HG02588 (cell line): Measurements from ENCODE around the gene ATOH8.

ENCODE experiments used
- ATAC-seq: cut with Tn5 transposase; IDR thresholded peaks from one replicate; pipeline ENCODE4 v1.9.1; 2021; ENCODE audit warnings: mild to moderate bottlenecking, moderate library complexity; ENCODE audit not compliant: unreplicated experiment

ATOH8 gene

GRCh38 chr2:85784474-85784986 lies 30.7 kb downstream of the ATOH8 start:
- ATAC-seq: no peak

DNA sequence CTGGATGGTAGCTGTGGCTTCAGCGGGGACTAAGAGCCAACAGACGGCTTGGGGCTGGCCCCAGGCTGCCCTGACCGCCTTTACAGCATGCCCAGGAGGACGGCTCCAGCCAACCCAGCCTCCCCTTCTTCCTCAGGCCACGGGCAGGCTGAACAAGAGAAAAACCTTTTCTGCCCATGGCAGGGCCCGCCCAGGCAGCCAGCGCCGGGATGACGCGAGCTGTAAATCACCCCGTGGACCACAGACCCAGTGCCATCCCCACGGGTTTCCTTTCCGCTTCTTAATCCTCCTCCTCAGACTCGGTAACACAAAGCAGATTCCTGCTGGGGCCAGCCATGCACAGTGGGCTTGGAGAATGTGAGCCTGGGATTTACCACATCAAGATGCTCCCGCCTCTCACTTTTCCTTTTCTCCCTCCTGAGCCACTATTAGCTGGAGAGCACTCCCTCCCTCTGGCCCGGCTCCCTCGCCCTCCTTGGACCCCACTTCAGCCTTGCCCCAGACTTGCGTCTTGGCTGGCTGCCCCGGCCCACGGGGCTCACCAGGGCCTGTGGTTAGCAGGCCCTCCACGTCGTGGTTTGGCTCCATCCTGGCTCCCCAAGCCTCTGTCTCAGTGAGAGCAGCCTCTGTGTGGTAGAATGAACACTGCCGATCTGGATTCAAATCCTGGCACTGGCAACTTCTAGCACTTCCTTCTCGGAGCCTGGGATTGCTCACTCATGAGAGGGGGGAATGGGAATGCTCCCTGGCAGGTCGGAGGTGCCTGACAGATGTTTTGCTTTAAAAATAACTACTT lies 31.4 kb downstream of the ATOH8 start:
- ATAC-seq: no peak

- ATAC-seq: no peak
Measured at GRCh38 chr2:85785871-85786270, 32.1 kb downstream of the ATOH8 start.

GRCh38 chr2:85786444-85786843 lies 32.7 kb downstream of the ATOH8 start:
- ATAC-seq: no peak

DNA sequence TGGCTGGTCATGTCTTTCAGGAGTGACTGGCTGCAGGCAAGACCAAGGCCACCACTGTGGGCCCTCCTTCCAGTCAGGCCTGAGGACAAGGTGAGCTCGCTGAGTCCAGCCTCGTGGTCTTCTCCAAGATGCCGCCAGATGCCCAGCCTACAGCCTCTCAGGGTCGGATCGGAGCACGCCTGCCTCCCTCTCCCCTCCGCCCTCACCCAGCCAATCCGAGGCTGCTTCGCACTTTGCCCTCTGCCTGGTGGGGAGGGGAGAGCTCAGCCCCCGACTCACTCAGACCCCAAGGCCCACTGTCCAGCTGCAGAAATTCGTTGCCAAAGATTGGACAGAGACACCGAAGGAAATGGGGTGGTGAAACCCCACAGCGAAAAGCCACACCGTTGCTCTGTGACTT lies 33.1 kb downstream of the ATOH8 start:
- no peak for ATAC-seq

DNA sequence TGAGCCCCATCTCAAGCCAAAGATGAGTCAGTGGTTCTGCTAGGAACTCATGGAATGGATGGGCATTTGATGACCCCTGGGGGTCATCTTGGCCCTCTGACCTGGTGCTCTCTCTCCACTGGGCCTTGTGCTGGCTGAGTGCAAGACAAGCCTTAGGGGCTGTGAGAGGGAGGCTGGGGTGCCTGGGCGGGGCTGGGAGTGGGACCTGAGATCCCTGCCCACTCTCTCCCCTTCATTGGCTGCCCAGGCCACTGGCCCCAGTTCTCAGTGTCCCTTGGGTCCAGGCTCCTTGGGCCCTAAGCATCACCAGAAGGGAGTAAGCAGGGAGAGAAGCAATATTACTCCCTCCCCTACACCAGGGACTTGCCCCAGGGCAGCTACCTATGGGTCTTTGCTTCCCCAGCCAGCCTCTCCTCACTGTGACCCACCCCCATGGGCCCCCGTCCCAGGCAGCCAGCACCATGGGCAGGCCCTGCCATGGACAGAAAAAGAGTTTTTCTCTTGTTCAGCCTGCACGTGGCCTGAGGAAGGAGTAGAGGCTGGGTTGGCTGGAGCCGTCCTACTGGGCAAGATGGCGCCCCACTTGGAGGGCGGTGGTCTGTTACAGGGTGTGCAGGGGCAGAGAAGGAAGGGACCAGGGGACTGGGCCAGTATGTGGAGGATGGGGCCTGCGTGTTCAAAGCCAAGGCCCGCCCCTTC lies 33.6 kb downstream of the ATOH8 start:
- ATAC-seq: no peak

DNA sequence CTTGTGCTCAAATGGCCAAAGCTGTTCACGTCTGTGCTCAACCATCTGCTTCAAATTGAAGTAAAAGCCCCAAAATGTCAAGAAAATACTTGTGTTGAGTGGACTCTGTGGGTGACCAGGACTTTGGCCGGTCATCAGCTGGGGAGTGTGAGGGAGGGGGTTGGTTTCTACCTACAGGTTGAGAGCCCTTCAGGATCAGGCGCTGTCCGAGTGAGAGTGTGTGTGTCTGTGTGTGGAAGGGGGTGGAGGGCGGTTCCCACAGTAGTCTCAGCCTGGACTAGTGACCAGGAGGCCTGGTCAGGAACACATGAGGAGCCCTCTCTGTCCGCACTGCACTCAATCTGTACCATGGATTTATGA lies 34.2 kb downstream of the ATOH8 start:
- no peak for ATAC-seq

DNA sequence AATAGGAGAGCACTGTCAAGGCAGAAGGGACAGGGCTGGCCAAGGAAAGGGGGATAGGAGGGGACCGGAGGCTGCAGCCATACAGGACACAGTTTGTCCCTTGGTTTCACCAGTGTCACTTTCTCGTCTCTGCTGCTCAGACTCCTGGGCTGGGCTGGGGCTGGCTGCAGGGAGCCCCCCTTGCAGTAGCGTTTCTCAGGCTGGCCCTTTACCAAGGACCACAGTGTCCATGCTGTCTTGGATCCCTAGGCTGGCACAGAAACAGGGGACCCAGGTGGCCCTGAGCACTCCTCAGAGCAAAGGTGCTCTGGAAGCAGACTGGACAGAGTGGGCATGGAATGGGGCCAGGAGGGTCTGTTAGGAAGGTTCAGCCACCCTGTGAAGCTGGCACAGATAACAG lies 34.8 kb downstream of the ATOH8 start:
- no peak for ATAC-seq

GRCh38 chr2:85789271-85789670 lies 35.5 kb downstream of the ATOH8 start:
- ATAC-seq: no peak

DNA sequence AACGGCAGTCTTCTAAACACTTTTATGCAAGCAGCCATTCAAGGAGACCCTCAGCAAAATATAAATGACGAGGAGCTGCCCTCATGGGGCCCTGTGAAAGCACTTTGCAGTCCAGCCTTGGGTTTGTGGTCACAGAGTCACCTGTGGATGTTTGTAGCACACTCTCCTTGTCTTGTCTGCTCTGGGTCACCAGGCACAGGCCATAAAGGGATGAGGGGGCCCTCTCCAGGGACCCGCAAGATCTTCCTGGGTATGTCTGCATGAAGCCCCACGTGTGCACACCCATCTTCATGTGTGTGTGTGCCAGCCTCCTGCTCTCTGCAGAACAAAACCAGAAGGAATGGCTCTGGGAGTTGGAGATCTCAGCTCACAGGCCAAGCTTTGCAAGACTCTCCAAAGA lies 36.2 kb downstream of the ATOH8 start:
- ATAC-seq: no peak

DNA sequence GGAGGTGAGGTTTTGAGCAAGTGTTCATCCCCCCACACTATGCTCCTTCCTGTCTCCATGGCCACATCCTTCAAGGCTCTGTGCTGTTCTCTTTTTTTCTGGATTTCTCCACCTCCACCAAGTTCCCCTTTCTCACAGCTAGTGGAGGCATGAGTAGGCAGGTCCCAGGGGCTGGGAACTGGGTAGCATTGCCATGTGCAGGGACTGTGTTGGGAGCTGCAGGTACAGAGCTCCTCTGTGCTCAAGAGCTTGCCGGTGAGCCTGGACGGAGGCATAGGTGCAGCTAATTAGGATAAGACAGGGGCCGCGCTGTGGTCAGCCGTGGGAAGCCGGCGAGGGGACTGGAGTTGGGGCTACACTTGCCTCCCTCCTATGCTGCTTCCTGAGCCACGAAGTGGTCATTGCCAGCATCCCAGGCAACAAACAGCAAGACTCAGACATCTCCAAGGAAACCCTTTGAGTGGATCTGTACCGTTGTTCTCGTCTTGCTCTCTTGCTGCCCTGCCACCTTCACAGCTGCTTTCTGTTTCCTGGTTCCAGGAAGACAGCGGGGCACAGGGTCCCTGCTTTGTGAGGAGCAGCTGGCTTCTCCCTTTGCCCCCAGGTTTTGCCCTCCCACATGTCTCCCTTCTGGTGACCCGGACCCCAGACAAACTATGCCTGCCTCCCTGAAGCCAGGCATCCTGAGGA lies 36.9 kb downstream of the ATOH8 start:
- no peak for ATAC-seq

- ATAC-seq: no peak
Measured at GRCh38 chr2:85791704-85792565, 38.1 kb downstream of the ATOH8 start.

GRCh38 chr2:85792783-85793441 lies 39.1 kb downstream of the ATOH8 start:
- ATAC-seq: no peak

DNA sequence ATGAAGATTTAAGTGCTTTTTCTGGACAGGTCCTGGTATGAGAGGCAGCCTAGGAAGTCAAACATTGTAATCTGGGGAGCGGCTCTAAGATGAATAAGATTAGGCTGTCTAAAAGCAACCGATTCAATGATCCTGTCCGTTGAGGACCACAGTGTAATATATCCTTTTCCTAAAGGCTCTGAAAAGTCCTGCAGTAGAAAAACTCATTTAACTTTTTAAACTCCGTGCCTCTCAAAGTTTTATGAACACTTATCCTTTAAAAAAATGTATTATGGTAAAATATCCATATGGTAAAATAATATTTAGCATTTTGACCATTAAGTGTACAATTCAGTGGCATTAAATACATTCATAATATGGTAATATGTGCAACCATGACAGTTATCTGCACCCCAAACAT lies 39.8 kb downstream of the ATOH8 start:
- no peak for ATAC-seq

GRCh38 chr2:85794038-85794441 lies 40.2 kb downstream of the ATOH8 start:
- no peak for ATAC-seq

DNA sequence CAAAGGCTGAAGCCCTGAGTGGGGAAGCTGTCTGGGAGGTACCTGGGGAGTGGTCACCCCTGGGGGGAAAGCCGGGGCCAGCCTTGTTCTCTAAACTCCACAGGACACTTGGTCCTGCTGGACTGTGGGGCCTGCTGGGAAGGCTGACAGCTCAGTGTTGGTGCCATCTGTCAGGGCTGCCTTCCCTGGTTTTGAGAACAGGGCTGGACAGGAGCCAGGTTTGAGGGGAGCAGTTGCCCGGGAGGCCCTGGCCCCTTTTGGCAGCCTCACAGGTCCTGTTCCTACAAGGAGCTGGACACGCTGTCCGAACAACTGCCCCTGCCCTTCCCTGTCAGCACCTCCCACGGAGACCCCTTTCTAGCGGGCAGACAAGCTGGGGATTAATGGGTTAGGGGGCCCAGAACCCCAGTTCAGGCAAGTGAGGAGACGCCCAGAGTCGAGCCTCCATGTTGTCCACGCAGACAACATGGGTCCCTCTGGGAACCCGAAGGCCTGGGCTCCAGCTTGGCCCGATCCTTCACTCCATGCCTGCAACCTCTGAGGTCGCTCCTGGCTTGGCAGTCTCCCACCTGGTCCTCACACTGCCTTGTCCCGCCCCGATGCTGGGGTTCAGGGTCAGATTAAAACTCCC lies 40.8 kb downstream of the ATOH8 start:
- no peak for ATAC-seq

- ATAC-seq: no peak
Measured at GRCh38 chr2:85795331-85796045, 41.7 kb downstream of the ATOH8 start.

DNA sequence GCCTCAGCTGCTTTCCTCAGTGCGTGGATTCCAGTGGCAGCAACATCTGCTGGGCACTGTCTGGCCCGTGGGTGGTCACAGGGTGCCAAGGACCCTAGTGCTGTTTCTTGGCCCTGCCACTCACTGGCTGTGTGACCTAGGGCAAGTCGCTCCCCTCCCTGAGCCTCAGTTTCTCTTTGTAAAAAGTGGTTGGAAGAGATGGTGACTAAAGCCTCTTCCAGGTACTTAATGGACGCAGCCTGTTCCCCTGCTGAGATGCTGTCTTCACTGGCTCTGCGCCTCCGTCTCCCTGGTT lies 42.2 kb downstream of the ATOH8 start:
- no peak for ATAC-seq
